Cerebellar cortex (tissue), 1 donor: ENCODE data around the gene SPOCD1.
A peak's percentile ranks its signal among the peaks of the same experiment; 100 is the strongest.

ENCODE experiments used
- DNase-seq: peaks from one replicate; pipeline ENCODE4 v3.0.0-alpha.2; 2015; ENCODE audit warnings: low spot score

The SPOCD1 gene

GRCh38 chr1:31799895-31800673 lies 15.7 kb downstream of the SPOCD1 start:
- DNase-seq, result no peak

DNA sequence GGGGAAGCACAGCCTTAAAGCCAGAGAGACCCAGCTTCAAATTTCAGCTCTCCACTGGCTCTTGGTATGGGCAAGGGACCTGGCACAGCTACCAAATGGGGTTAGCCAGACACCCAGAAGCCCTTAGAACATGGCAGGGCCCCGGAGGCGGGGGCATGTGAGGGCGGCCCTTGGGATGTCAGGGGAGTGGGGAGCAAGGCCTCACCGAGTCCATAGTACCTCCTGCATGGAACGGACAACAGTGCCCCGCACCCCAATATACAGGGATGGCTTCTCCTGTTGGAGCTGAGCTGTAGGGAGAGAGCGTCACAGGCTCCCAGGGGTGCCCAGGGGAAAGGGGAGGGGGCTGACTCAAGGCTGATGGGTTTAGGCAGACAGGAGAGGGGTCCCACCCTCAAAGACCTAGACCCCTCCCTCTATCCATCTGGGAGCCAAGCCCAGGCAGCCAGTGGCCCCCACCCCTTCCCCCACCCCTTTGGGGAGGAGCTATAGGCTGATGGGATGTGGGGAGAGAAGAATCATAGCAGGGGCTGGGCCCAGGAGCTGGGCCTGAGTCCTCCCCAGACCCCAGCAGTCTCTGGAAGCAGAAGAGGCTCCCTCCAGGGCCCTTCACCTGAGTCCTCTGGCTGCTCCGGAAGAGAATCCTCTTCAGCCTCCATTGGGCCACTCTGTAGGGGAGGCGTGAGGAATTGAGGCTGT lies 16.5 kb downstream of the SPOCD1 start:
- peak; percentile 28 for DNase-seq

DNA sequence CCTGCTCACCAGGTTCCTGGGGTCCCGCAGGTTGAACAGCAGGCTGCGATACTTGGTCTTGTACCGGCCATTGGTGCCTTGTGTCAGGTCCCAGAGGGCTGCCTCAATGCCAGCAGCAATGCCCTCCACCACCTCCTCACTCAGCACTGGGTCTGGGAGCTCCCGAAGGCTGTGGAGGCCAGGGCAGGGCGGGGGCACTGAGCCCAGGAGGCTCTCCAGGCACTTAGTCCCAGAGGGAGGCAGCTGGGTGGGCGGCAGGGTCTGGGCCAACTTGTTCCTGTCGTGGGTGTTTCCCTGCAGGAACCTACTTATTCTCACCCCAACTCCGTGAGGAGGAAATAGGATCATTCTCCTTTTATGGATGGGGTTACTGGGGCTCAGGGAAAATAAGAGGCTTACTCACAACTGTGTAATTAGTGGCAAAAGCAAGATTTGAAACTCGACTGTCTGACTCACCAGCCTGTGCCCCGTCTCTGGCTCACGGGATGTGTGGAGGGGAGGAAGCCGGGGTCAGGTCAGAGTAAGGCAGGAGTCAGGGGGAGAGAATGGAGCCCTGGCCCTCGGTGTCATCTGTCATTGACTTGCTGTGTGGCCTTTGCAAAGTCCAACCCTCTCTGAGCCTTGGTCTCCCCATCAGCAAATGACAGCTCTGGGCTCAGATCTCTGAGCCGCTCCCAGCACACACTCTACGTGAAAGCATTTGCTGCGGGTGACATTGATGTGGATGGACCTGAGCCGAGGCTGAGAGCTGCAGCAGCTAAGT lies 17.2 kb downstream of the SPOCD1 start:
- DNase-seq, result peak; percentile 29

DNA sequence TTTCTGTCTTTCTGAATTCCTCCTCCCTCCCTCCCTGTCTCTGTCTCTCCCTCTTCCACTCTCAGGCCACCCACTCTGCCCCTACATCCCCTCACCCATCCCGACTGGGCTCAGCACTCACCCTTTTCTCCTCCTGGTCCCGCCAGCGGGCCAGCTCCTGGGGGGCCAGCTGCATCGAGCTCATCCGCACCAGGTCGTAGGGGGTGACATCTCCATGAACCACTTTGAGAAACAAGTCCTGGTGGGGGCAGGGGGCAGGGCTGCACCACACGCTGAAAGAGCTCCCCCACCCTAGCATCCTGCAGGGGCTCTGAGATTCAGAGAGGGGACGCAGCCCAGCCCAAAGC lies 17.8 kb downstream of the SPOCD1 start:
- DNase-seq, result no peak

DNA sequence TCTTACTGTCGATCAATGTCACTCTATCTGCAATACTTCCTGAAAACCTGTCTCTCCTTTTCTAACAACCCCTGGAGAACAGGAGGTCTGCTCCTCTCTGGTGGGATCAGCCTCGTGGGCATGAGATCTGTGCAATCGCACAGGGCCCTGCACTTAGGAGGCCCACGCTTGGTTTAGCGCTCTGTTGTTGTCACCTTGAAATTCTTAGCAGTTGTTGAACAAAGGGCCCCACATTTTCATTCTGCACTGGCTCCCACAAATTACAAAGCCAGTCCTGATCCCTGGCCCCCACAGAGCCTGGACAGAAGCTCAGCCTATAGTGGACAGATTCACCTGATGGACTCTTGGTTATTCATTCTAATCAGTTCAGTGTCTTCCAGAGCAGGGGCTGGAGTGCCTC lies 18.6 kb downstream of the SPOCD1 start:
- no peak for DNase-seq

GRCh38 chr1:31796707-31797106 lies 19.1 kb downstream of the SPOCD1 start:
- no peak for DNase-seq

DNA sequence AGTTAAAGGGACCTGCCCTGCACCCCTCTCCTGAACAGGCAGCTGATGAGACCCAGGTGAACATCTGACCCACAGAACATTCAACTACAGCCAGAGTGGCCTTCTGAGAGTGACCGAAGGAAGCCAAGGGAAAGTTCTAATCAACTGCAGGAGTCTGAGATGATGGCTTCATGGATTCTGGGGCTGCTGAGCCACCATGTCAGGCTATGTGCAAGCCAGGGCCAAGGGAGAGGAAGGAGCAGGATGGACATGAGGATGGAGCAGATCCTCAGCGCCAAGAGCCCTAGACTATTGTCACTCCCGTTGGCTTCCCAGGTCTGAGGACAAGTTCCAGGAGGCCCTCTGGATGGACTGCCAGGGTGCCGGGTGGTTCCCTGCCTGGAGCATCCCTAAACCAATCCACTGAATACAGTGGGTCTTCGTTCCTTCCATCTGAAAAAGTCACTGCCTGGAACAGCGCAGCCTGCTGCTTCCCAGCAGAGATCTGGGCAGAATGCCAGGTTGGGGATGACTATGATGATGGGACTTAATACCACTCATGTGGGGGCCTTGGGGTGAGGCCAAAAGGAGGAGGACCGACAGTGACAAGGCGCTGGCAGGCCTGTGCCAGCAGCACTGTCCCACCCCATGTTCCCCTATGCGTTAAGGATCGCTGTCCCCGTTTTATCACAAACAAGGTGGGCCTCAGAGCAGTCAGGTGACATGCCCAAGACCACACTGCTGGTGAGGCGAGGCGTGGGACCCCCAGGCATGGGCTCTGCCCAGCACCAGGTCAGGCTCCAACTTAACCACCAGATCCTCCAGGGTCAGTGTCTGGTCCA lies 19.8 kb downstream of the SPOCD1 start:
- no peak for DNase-seq

DNA sequence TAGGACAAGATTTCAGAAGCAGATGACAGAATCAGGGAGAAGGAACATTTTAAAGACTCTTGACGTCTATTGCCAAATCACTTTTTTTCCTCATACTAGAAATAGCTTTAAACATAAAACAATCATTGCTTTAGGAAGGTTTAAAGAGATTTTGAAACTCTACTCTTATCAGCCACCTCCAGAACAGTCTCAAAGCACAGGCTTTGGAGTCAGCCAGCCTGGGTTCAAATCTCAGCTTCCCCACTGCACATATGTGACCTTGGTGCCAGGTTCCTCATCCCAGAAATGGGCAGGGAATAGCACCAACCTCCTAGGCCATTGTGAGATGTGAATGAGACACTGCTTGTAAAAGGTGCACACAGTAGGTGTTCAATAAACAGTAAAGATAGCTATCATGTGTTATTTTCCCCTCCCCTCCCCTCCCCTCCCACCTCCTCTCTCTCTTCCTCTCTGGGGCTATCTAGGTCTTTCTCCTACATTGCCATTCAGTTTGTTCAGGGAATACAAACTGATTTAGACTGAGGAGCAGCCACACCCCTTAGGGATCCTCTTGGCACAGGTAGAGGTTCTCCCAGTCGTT lies 20.6 kb downstream of the SPOCD1 start:
- no peak for DNase-seq

DNA sequence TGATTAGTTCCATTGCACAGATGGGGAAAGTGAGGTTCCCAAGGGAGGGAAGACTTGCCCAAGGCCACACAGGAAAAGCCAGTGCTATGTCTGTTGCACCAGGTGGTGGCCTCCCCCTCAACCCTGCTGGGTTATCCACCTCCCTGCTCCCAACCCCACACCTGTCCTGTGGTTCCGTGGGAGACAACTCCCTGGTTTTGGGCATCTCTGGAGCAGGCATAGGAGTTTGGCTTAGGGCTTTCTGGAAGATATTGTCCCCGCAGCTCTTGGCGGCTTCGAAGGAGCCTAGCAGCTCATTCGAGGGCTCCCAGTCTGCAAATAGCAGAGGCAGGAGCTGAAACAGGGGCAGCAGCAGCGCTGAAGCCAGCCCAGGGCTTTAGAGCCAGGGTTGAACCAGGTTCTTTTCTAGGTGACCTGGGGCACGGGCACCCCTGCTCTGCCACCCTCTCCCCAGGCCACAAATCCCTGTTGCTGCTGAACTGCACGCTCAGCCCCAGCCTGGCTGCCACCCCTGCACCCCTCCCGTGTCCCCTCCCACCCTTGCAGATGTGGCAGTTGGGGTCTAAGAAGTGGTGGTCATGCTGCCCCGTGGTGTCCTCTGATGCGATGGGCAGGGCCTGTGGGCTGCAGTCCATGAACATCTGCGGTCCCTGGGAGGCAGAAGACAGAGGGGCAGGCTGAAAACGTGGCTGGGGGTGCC lies 22.1 kb downstream of the SPOCD1 start:
- DNase-seq, result no peak

DNA sequence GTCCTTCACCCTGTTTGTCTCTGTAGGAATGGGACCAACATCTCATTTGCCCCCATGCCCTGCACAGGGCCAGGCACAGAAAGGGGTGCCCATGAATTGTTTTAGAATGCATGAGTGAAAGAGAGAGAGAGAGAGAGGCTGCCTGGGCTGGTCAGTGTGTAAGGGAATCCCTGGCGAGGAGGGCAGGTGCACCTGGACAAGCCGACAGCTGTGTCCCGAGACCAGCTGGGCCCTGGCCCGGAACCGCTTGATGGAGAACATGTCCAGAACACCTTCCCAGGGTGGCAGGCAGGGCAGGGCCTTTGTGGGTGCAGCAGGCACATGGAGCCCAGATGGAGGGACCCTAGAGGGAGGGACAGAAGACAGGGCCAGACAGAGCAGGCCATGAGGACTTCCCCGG lies 22.7 kb downstream of the SPOCD1 start:
- no peak for DNase-seq

GRCh38 chr1:31792541-31792940 lies 23.3 kb downstream of the SPOCD1 start:
- DNase-seq, result no peak

DNA sequence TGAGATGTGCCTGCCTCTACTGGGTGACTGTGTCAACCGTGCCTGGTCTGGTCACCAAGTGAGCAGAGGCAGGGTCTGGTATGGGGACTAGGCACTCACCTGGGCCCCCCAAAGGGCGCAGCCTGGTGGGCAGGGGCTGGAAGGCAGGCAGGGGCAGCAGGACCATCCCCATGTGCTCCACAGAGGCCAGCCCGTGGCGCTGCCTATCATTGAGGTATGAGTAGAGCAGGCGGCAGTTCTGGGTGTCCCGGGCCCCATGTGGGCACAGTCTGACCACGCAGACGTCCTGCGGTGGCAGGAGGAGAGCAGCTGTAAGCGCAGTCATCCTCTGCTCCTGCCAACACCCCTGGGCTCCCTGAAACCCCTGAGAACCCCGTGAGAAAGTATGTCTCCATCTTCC lies 23.7 kb downstream of the SPOCD1 start:
- DNase-seq, result no peak

- DNase-seq, result no peak
Measured at GRCh38 chr1:31791131-31791858, 24.5 kb downstream of the SPOCD1 start.

DNA sequence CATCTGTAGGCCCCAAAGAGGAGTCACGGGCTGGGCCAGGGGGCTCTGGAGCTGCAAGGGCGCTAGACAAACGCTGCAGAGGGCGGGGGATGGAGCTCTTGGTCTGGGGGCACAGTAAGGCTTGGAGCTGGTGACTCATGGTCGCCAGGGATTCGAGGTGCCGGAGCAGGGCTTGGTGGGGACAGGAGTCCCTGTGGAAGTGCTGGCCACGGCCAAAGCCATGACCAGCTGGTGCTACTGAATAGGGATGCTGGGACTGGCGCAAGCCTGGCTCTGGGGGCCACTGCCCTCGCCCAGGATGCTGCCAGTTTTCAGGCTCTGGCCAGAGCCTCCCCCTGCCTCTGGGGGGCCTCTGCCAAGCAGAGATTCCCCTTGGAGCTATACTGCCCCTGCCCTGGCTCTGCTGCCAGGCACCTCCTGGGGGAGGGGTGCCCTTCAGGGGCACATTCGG lies 25.2 kb downstream of the SPOCD1 start:
- no peak for DNase-seq

DNA sequence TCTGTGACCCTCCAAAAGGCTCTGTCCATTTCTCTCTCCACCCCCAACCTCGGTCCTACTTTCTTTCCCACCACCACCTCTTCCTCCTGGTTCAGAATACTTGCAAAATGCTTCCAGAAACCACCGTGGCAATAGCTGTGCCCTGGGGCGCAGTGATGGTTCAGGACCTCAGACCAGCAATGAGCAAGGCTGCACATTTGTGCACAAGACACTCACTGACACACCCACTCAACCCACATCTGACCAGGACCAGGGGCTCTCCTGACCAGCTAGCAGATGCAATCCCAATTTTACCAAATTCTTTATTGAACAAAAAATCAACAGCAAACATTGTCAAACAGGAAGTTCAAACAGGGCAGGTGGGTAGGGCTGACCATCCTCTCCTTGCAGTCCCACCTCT lies 25.7 kb downstream of the SPOCD1 start:
- DNase-seq, result no peak

GRCh38 chr1:31789259-31790065 lies 26.4 kb downstream of the SPOCD1 start:
- DNase-seq, result peak; percentile 92

DNA sequence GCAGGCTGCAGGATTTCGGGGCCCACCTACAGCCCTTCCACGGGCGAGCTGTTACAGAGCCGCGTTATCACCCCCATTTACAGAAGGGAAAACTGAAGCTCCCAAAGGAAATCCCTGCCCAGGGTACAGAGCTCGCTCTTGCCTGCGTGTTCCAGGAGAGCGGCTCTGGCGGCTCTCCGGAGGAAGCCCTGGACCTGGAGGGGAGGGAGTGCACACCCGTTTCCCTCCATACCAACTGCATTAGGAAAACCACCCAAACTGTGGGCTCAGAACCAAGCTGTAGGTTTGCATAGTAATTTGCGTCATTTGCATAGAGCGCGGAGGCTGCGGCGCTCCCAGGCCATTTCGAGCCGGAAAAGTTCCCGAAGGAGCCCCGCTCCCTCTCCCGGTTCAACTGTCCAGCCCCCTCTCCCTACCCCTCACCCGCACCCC lies 27.0 kb downstream of the SPOCD1 start:
- DNase-seq, result peak; percentile 74

GRCh38 chr1:31788138-31788824 lies 27.5 kb downstream of the SPOCD1 start:
- peak; percentile 96 for DNase-seq

GRCh38 chr1:31787786-31788137 lies 28.1 kb downstream of the SPOCD1 start:
- no peak for DNase-seq
